OCI-LY3 (cell line): ENCODE measurements around the gene SMCO2.

Source experiments
- H2AFZ ChIP-seq: fragments of 200-600, 300-600 bp; shearing (Covaris generic); 2 replicates; pipeline ENCODE4 v1.6.0; 2014; ENCODE audit warnings: antibody characterized with exemption, low read depth, low read length
- H3K27ac ChIP-seq: fragments of 200-600, 300-600 bp; sonication (generic); 2 replicates; pipeline ENCODE4 v1.5.1; 2014; ENCODE audit warnings: mild to moderate bottlenecking, low read length, moderate library complexity, mixed read lengths
- H3K27me3 ChIP-seq: fragments of 200-600, 300-600 bp; sonication (generic); 2 replicates; pipeline ENCODE4 v1.6.1; 2014; ENCODE audit warnings: low read depth, low read length, mixed read lengths
- H3K36me3 ChIP-seq: fragments of 200-600, 300-600 bp; sonication (generic); replicated peaks from 2 replicates; pipeline ENCODE3; 2014; ENCODE audit warnings: low read depth, low read length, mixed read lengths
- H3K4me1 ChIP-seq: fragments of 300-600, 200-600 bp; sonication (generic); 2 replicates; pipeline ENCODE4 v1.6.1; 2014; ENCODE audit warnings: low read length, mixed read lengths
- H3K4me2 ChIP-seq: fragments of 200-600, 300-600 bp; sonication (generic); 2 replicates; pipeline ENCODE4 v1.6.1; 2014; ENCODE audit warnings: low read length, mixed read lengths
- H3K4me3 ChIP-seq: fragments of 300-600, 200-600 bp; sonication (generic); 2 replicates; pipeline ENCODE4 v1.5.1; 2014; ENCODE audit warnings: antibody characterized with exemption, mild to moderate bottlenecking, low read length, moderate library complexity
- H3K79me2 ChIP-seq: fragments of 300-600, 200-600 bp; shearing (Covaris generic); 2 replicates; pipeline ENCODE4 v1.6.1; 2014; ENCODE audit warnings: mild to moderate bottlenecking, low read length, mixed read lengths
- H3K9ac ChIP-seq: fragments of 300-600, 200-600 bp; shearing (Covaris generic); 2 replicates; pipeline ENCODE4 v1.6.0; 2014; ENCODE audit warnings: mild to moderate bottlenecking, low read length, moderate library complexity
- H3K9me3 ChIP-seq: fragments of 200-600, 300-600 bp; shearing (Covaris generic); 2 replicates; pipeline ENCODE4 v1.6.1; 2014; ENCODE audit warnings: low read length, mixed read lengths; ENCODE audit not compliant: insufficient read depth
- H4K20me1 ChIP-seq: fragments of 200-600, 300-600 bp; sonication (generic); 2 replicates; pipeline ENCODE4 v1.6.1; 2016; ENCODE audit warnings: low read length, mixed read lengths; ENCODE audit not compliant: insufficient read depth
- CTCF ChIP-seq: fragments of 200-600, 300-600 bp; sonication (generic); IDR thresholded peaks from 2 replicates; pipeline ENCODE4 v1.5.1; 2014; ENCODE audit warnings: antibody characterized with exemption, low read length, low read depth
- EZH2phosphoT487 ChIP-seq: fragments of 200-600 bp; shearing (Covaris generic); IDR thresholded peaks from 2 replicates; pipeline ENCODE4 v1.6.1; 2018; ENCODE audit warnings: antibody characterized with exemption, mixed run types, low read depth

SMCO2 gene

DNA sequence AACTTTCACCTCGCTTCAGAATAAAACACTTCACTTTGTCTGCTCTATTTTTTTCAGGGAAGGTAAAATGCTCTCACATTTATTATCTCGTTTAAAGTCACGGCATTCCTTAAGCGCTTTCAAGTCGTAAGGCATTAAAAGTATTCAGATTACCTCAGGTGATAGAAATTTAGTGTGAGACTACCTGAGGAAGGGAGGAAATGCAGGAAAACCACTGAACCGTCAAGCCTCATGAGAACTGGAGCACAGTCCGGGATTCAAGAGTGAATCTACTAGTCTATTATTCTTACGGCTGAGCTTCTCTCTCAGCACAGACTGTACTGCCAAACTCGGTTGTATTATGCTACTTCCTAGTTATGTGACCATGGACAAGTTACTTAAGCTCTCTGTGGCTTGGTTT, 69.1 kb downstream of the SMCO2 start:
- Histone ChIP-seq H3K4me3 (no peak overlapping the region), H4K20me1 (no peaks in the 10 kb centered on the region), H3K9ac (no peak overlapping the region), H3K27ac (no peak overlapping the region), H3K4me1 (no peaks in the 10 kb centered on the region), H3K27me3 (peaks cover 37% of the 10 kb centered on the region), H2AFZ (no peak overlapping the region), H3K79me2 (no peaks in the 10 kb centered on the region), H3K9me3 (no peaks in the 10 kb centered on the region), H3K4me2 (no peak overlapping the region), H3K36me3 (no peaks in the 10 kb centered on the region)
- TF ChIP-seq CTCF (no peak), EZH2phosphoT487 (no peak)

GRCh38 chr12:27516625-27517024, 70.1 kb downstream of the SMCO2 start:
- no peaks in the 10 kb centered on the region for H3K79me2 ChIP-seq
- no peak overlapping the region for H3K4me3 ChIP-seq
- no peak overlapping the region for H2AFZ ChIP-seq
- H3K9ac ChIP-seq, result no peak overlapping the region
- H3K9me3 ChIP-seq, result no peaks in the 10 kb centered on the region
- H3K27me3 ChIP-seq, result peaks cover 47% of the 10 kb centered on the region
- TF ChIP-seq EZH2phosphoT487 (no peak), CTCF (no peak)
- no peak overlapping the region for H3K4me2 ChIP-seq
- H4K20me1 ChIP-seq, result no peaks in the 10 kb centered on the region
- no peaks in the 10 kb centered on the region for H3K4me1 ChIP-seq
- no peaks in the 10 kb centered on the region for H3K36me3 ChIP-seq
- H3K27ac ChIP-seq, result no peak overlapping the region

- H3K36me3 ChIP-seq, result no peaks in the 10 kb centered on the region
- no peaks in the 10 kb centered on the region for H3K9me3 ChIP-seq
- H3K4me2 ChIP-seq, result no peak overlapping the region
- H3K4me1 ChIP-seq, result no peaks in the 10 kb centered on the region
- no peak overlapping the region for H3K9ac ChIP-seq
- TF ChIP-seq CTCF (no peak), EZH2phosphoT487 (no peak)
- no peaks in the 10 kb centered on the region for H4K20me1 ChIP-seq
- H3K4me3 ChIP-seq, result no peak overlapping the region
- H2AFZ ChIP-seq, result no peak overlapping the region
- H3K79me2 ChIP-seq, result no peaks in the 10 kb centered on the region
- H3K27me3 ChIP-seq, result peaks cover 47% of the 10 kb centered on the region
- no peak overlapping the region for H3K27ac ChIP-seq
Observed at GRCh38 chr12:27517546-27517945, 71.0 kb downstream of the SMCO2 start.

- H3K4me2 ChIP-seq, result no peak overlapping the region
- no peaks in the 10 kb centered on the region for H3K4me1 ChIP-seq
- H3K9ac ChIP-seq, result no peak overlapping the region
- H3K4me3 ChIP-seq, result no peak overlapping the region
- no peak overlapping the region for H3K27ac ChIP-seq
- TF ChIP-seq CTCF (no peak), EZH2phosphoT487 (no peak)
- H3K27me3 ChIP-seq, result peaks cover 47% of the 10 kb centered on the region
- H3K79me2 ChIP-seq, result no peaks in the 10 kb centered on the region
- H2AFZ ChIP-seq, result no peak overlapping the region
- H3K36me3 ChIP-seq, result no peaks in the 10 kb centered on the region
- H4K20me1 ChIP-seq, result no peaks in the 10 kb centered on the region
- H3K9me3 ChIP-seq, result no peaks in the 10 kb centered on the region
Observed at GRCh38 chr12:27517961-27518665, 71.6 kb downstream of the SMCO2 start.
